ENCODE results near the gene SF3B3.
"Not testable (repeated sequence)": the region's sequence is repeated elsewhere in the genome, so short reads cannot be mapped to it uniquely, and the experiment has no call there.

The SF3B3 gene

DNA sequence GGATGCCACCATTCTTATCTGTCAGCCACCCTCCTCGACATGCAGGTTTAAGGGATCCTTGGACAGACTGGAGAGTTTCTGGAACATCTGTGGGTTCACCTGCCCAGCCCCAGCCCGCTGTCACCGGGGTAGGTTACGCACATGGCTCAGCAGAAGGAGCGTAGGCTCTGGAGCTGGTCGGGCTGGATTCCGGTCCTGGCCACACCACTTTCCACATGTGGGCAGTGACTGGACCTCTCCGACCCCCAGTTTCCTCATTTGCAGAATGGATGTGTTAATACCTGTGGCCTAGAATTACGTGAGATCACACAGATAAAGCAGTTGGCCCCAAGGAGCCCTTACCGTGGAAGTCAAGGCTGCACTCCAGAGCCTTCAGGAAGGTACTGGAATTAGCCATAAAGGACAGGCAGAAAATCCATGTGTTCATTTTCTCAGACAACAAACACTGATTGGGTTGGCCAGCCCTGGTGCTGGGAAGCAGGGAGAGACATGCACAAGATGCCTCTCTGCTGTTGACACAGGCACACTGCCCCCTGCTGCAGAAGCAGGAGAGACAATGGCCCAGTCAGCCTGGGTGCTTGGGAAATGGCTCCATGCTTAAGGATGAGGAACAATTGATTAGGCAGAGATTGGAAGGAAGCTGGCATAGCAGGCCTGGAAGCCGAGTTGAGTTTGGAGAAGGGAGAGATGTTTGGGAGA lies 58.8 kb downstream of the SF3B3 start:
- Mint-ChIP-seq H3K36me3 (ENCODE audit: low read depth) (no peaks in the 10 kb centered on the region), H3K4me3 (no peak overlapping the region), H3K27me3 (ENCODE audit: low read depth, poor library complexity) (peaks cover 1% of the 10 kb centered on the region), H3K27ac (no peak overlapping the region), H3K4me1 (peaks cover 5% of the 10 kb centered on the region), H3K9me3 (no peaks in the 10 kb centered on the region)
- TF ChIP-seq, protein P1, sequence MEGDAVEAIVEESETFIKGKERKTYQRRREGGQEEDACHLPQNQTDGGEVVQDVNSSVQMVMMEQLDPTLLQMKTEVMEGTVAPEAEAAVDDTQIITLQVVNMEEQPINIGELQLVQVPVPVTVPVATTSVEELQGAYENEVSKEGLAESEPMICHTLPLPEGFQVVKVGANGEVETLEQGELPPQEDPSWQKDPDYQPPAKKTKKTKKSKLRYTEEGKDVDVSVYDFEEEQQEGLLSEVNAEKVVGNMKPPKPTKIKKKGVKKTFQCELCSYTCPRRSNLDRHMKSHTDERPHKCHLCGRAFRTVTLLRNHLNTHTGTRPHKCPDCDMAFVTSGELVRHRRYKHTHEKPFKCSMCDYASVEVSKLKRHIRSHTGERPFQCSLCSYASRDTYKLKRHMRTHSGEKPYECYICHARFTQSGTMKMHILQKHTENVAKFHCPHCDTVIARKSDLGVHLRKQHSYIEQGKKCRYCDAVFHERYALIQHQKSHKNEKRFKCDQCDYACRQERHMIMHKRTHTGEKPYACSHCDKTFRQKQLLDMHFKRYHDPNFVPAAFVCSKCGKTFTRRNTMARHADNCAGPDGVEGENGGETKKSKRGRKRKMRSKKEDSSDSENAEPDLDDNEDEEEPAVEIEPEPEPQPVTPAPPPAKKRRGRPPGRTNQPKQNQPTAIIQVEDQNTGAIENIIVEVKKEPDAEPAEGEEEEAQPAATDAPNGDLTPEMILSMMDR (IDR thresholded peaks at IDR 0.05) = no peak
- no peak for DNase-seq

DNA sequence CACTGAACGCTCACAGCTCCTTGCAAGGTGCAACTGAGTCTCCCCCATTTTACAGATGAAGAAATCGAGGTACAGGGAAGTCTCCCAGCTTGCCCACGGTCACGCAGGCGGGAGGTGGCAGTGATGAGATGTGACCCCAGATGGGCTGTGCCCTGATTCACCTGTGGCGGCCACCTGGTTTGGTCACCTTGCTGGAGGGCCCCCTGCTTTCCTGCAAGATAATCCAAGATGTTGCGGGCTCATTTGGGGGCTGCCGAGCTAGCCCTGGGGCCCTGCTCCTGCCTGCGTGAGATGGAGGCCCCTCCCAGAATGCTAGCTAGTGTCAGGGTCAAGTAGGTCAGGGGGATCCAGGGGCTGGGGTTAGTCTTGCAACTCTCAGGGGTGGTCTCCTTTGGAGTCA lies 63.1 kb downstream of the SF3B3 start:
- H3K36me3 Mint-ChIP-seq (ENCODE audit: low read depth) = no peaks in the 10 kb centered on the region
- peaks cover 17% of the 10 kb centered on the region for H3K4me1 Mint-ChIP-seq
- H3K9me3 Mint-ChIP-seq = no peaks in the 10 kb centered on the region
- H3K27ac Mint-ChIP-seq = no peak overlapping the region
- H3K4me3 Mint-ChIP-seq = no peak overlapping the region
- TF ChIP-seq, protein P1 (IDR thresholded peaks at IDR 0.05) = no peak
- peaks cover 9% of the 10 kb centered on the region for H3K27me3 Mint-ChIP-seq (ENCODE audit: low read depth, poor library complexity)
- no peak for DNase-seq

DNA sequence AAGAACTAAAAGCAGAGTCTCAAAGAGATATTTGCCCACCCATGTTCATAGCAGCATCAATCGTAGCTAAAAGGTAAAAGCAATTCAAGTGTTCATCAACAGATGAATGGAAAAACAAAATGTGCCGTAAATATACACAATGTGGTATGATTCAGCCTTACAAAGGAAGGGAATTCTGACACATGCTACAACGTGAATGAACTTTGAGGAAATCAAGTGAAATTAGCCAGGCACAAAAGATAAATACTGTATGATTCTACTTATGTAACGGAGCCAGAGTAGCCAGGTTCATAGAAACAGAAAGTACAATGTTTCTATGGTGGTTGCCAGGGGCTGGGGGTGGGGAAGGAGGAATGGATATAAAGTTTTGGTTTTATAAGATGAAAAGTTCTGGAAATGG lies 64.9 kb downstream of the SF3B3 start:
- Mint-ChIP-seq H3K36me3 (ENCODE audit: low read depth) (no peaks in the 10 kb centered on the region), H3K27ac (no peak overlapping the region), H3K9me3 (no peaks in the 10 kb centered on the region), H3K4me3 (no peak overlapping the region), H3K4me1 (peaks cover 17% of the 10 kb centered on the region), H3K27me3 (ENCODE audit: low read depth, poor library complexity) (peaks cover 11% of the 10 kb centered on the region)
- TF ChIP-seq, protein P1 (IDR thresholded peaks at IDR 0.05) = no peak
- DNase-seq = no peak

DNA sequence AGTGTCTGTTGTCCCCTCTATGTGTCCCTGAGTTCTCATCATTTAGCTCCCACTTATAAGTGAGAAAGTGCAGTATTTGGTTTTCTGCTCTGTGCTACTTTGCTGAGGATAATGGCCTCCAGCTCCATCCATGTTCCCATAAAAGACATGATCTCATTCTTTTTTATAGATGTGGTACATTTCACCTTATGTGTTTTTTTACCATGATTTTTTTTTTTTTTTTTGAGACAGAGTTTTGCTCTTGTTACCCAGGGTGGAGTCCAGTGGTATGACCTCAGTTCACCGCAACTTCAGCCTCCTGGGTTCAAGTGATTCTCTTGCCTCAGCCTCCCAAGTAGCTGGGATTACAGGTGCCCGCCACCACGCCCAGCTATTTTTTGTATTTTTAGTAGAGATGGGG lies 65.8 kb downstream of the SF3B3 start:
- DNase-seq; H3K27ac Mint-ChIP-seq; H3K4me3 Mint-ChIP-seq; H3K36me3 Mint-ChIP-seq (ENCODE audit: low read depth); H3K9me3 Mint-ChIP-seq: not testable (repeated sequence)
- Mint-ChIP-seq H3K4me1 (peaks cover 17% of the 10 kb centered on the region), H3K27me3 (ENCODE audit: low read depth, poor library complexity) (peaks cover 17% of the 10 kb centered on the region)

DNA sequence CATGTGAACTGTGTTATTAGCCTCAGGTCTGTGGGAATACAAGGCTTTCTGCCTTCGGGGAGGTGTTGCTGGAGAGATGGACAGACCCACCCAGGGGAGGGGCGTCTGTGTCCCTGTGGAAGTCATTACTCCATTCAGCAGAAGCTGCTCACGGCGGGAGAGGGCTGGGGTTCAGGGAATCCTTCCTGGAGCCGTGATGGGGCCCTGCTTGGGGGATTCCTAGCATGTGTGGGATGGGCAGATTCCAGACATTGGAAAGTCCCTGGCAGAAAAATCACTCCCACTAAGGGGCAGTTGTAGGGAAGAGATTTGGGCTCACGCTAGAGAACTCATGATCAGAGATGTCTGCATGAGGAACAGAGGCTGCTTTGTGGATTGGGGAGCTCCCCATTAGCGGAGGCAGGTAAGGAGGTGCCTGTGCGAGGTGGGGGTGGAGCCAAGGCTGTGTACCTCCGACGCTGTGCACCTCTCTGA lies 66.4 kb downstream of the SF3B3 start:
- no peaks in the 10 kb centered on the region for H3K36me3 Mint-ChIP-seq (ENCODE audit: low read depth)
- no peak overlapping the region for H3K27ac Mint-ChIP-seq
- H3K4me3 Mint-ChIP-seq = no peak overlapping the region
- H3K9me3 Mint-ChIP-seq = no peaks in the 10 kb centered on the region
- DNase-seq = no peak
- H3K4me1 Mint-ChIP-seq = peaks cover 12% of the 10 kb centered on the region
- peaks cover 18% of the 10 kb centered on the region for H3K27me3 Mint-ChIP-seq (ENCODE audit: low read depth, poor library complexity)
- TF ChIP-seq, protein P1 (IDR thresholded peaks at IDR 0.05) = no peak

DNA sequence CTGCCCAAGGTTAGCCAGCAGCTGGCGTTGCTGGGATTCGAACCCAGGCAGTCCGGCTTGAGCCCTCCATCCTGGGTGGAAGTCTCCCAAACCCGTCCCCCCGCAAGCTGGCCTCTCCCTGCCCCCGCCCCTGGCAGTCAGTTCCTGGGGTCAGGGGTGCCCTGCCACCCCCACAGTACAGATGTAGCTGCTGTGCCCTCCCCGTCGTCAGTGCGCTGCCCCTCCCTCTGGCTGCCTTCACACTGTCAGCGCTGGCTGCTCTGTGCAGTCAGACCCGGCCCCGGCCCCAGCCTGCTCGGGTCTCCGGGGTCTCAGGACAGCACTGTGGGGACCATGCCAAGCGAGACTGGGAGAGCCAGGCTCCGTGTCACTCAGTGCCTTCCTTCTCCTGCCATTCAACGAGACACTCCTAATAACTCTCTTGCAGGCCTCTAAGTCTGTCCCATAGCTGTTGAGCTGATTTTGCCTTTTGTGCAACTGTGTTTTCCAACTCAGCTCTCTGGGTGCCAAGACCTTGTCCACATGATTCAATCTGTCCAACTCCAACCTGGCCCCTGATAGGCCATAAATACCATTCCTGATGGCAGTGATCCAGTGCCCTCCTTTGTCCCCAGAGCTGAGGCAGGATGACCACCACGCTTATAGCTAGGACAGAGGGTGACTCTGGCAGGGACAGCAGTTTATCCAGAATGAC lies 67.3 kb downstream of the SF3B3 start:
- Mint-ChIP-seq H3K4me1 (peaks cover 12% of the 10 kb centered on the region), H3K4me3 (no peak overlapping the region), H3K27me3 (ENCODE audit: low read depth, poor library complexity) (peaks cover 21% of the 10 kb centered on the region), H3K36me3 (ENCODE audit: low read depth) (no peaks in the 10 kb centered on the region), H3K9me3 (no peaks in the 10 kb centered on the region), H3K27ac (no peak overlapping the region)
- DNase-seq = no peak
- TF ChIP-seq, protein P1 (IDR thresholded peaks at IDR 0.05) = no peak
